H1 (cell line): ENCODE data around the gene LMBR1. TPM values are rescaled to one million over a fixed set of nuclear protein-coding genes. Genes with fewer than 3 reads are reported as not detected.

Experiments used
- polyA plus RNA-seq, 7 experiments: library from polyadenylated mRNA; depleted of rRNA in 3 of 7; stranded (reverse) in 5 of 7; unstranded in 2 of 7; fragments of >200 nt in 5 of 7; fragments of 200-250 nt in 2 of 7; gene quantifications; 1 replicate in 5 of 7; 2 replicates in 1 of 7; 4 replicates in 1 of 7; pipeline versions ENCODE4 v1.2.1 to v1.2.3, GENCODE V29; 2011 to 2013; ENCODE audit warnings: missing spikeins in 2 of 7, mixed read lengths in 2 of 7
- small RNA-seq: library from polyadenylated mRNA; stranded (forward); fragments of <200 nt; extraction: miRNeasy Mini kit (QIAGEN cat#:217004); gene quantifications from one replicate; pipeline ENCODE3, GENCODE V24; 2013; ENCODE audit not compliant: insufficient read depth
- total RNA-seq: library from RNA; stranded (reverse); fragmentation: NEBNext Ultra II Directional; extraction: Animal tissue kit (Norgen Biotek cat#: 25700); gene quantifications from 2 replicates; pipeline ENCODE4 v1.2.1, GENCODE V29; 2021

Gene LMBR1
- total and polyA plus RNA-seq, 2 of the 8 experiments (the other 6 are each of a cell fraction or from before 2014, with no cell fraction given), result 15.1 to 70.4 TPM

Small RNA genes within 50 kb of the gene (small RNA-seq; reads per million reads assigned to genes)
- not detected for gene RNU4-31P

Other genes starting within 250 kb of the LMBR1 start
- gene NOM1, start 56.5 kb upstream of the LMBR1 start, total RNA-seq, result 29.1 and 31.6 TPM in 2 replicates
- 10.6 and 16.7 TPM in 2 replicates for gene NOM1, start 56.5 kb upstream of the LMBR1 start, polyA plus RNA-seq (2011; rRNA removed)
- gene MNX1, start 117.5 kb upstream of the LMBR1 start, total RNA-seq, result 0.39 and 0.52 TPM in 2 replicates
- not detected in 2 replicates for gene MNX1, start 117.5 kb upstream of the LMBR1 start, polyA plus RNA-seq (2011; rRNA removed)
- gene UBE3C, start 245.7 kb upstream of the LMBR1 start, total RNA-seq, result 49.6 and 54.1 TPM in 2 replicates
- 26.5 and 32.0 TPM in 2 replicates for gene UBE3C, start 245.7 kb upstream of the LMBR1 start, polyA plus RNA-seq (2011; rRNA removed)